ENCODE results near the gene NXPE4. TPM values are rescaled to one million over a fixed set of nuclear protein-coding genes. Genes with fewer than 3 reads are reported as not detected.
"Not testable (repeated sequence)": the region's sequence is repeated elsewhere in the genome, so short reads cannot be mapped to it uniquely, and the experiment has no call there.

Gene NXPE4
- total and polyA plus RNA-seq, 2 donors (not counting 1 experiment from before 2014, with no cell fraction given), result not detected

- no peak overlapping the region for H3K4me3 ChIP-seq (replicated peaks in 1 of 4; ENCODE audit: control extremely low read depth in 1 of 4, insufficient read depth in 1 of 4, low read depth in 3 of 4, low read length in 4 of 4)
- no peaks in the 10 kb centered on the region for H3K79me2 ChIP-seq (ENCODE audit: control insufficient read depth, insufficient read depth, low read length)
- no peak overlapping the region for H3K4me2 ChIP-seq (ENCODE audit: extremely low read depth, insufficient read depth, low read length)
- no peaks in the 10 kb centered on the region for H4K20me1 ChIP-seq (ENCODE audit: control insufficient read depth, extremely low read depth, insufficient read depth, low read length)
- H3K27me3 ChIP-seq (ENCODE audit: control insufficient read depth, insufficient read depth, low read length), result no peaks in the 10 kb centered on the region
- TF ChIP-seq EZH2 (IDR thresholded peaks at IDR 0.05; ENCODE audit: low read length, missing control alignments) (no peak), CTCF (conservative IDR thresholded peaks at IDR 0.05 in 1 of 2, IDR thresholded peaks at IDR 0.05 in 1 of 2; ENCODE audit: low read depth in 1 of 2, low read length in 2 of 2) (no peak)
- no peaks in the 10 kb centered on the region for H3K36me3 ChIP-seq (ENCODE audit: control insufficient read depth, insufficient read depth, low read length)
- no peak overlapping the region for H2AFZ ChIP-seq (ENCODE audit: low read length)
- H3K4me1 ChIP-seq (ENCODE audit: control insufficient read depth, extremely low read depth, insufficient read depth, low read length), result no peaks in the 10 kb centered on the region
- no peak for DNase-seq (ENCODE audit: low read depth in 2 of 2)
- H3K9me3 ChIP-seq (ENCODE audit: control insufficient read depth, insufficient read depth, low read depth, low read length), result no peaks in the 10 kb centered on the region
- H3K27ac ChIP-seq (ENCODE audit: insufficient read depth, low read length), result no peak overlapping the region
- H3K9ac ChIP-seq (ENCODE audit: insufficient read depth, low read length), result no peak overlapping the region
Observed at GRCh38 chr11:114607753-114608459, 12.3 kb upstream of the NXPE4 start.

- H4K20me1 ChIP-seq (ENCODE audit: control insufficient read depth, extremely low read depth, insufficient read depth, low read length); H3K9ac ChIP-seq (ENCODE audit: insufficient read depth, low read length); H3K4me1 ChIP-seq (ENCODE audit: control insufficient read depth, extremely low read depth, insufficient read depth, low read length); H3K27me3 ChIP-seq (ENCODE audit: control insufficient read depth, insufficient read depth, low read length); H3K9me3 ChIP-seq (ENCODE audit: control insufficient read depth, insufficient read depth, low read depth, low read length); H3K36me3 ChIP-seq (ENCODE audit: control insufficient read depth, insufficient read depth, low read length); H2AFZ ChIP-seq (ENCODE audit: low read length); H3K4me3 ChIP-seq (replicated peaks in 1 of 4; ENCODE audit: control extremely low read depth in 1 of 4, insufficient read depth in 1 of 4, low read depth in 3 of 4, low read length in 4 of 4); H3K79me2 ChIP-seq (ENCODE audit: control insufficient read depth, insufficient read depth, low read length); DNase-seq (ENCODE audit: low read depth in 2 of 2); H3K4me2 ChIP-seq (ENCODE audit: extremely low read depth, insufficient read depth, low read length); H3K27ac ChIP-seq (ENCODE audit: insufficient read depth, low read length): not testable (repeated sequence)
Observed at GRCh38 chr11:114606802-114607075, 11.2 kb upstream of the NXPE4 start.

DNA sequence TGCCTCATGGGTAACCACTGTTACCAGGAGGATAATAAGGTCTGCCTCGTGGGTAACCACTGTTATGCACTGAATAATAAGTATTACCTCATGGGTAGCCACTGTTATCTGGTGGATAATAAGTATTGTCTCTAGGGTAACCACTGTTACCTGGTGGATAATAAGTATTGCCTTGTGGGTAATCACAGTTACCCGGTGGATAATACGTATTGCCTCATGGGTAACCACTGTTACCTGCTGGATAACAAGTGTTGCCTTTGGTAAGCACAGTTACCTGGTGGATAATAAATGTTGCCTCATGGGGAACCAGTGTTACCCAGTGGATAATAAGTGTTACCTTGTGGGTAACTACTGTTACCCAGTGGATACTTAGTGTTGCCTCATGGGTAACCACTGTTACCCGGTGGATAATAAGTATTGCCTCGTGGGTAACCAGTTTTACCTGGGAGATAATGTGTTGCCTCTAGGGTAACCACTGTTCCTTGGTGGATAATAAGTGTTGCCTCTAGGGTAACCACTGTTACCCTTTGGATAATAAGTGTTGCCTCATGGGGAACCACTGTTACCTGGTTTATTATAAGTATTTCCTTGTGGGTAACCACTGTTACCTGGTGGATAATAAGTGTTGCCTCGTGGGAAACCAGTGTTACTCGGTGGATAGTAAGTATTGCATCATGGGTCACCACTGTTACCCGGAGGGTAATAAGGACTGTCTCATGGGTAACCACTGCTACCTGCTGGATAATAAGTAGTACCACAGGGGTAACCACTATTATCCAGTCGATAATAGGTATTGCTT is 10.6 kb upstream of the NXPE4 start:
- no peaks in the 10 kb centered on the region for H3K79me2 ChIP-seq (ENCODE audit: control insufficient read depth, insufficient read depth, low read length)
- H3K4me2 ChIP-seq (ENCODE audit: extremely low read depth, insufficient read depth, low read length), result no peak overlapping the region
- H4K20me1 ChIP-seq (ENCODE audit: control insufficient read depth, extremely low read depth, insufficient read depth, low read length), result no peaks in the 10 kb centered on the region
- H3K36me3 ChIP-seq (ENCODE audit: control insufficient read depth, insufficient read depth, low read length), result no peaks in the 10 kb centered on the region
- H3K27ac ChIP-seq (ENCODE audit: insufficient read depth, low read length), result no peak overlapping the region
- H2AFZ ChIP-seq (ENCODE audit: low read length), result no peak overlapping the region
- H3K9me3 ChIP-seq (ENCODE audit: control insufficient read depth, insufficient read depth, low read depth, low read length), result no peaks in the 10 kb centered on the region
- no peak overlapping the region for H3K9ac ChIP-seq (ENCODE audit: insufficient read depth, low read length)
- no peaks in the 10 kb centered on the region for H3K4me1 ChIP-seq (ENCODE audit: control insufficient read depth, extremely low read depth, insufficient read depth, low read length)
- H3K4me3 ChIP-seq (replicated peaks in 1 of 4; ENCODE audit: control extremely low read depth in 1 of 4, insufficient read depth in 1 of 4, low read depth in 3 of 4, low read length in 4 of 4), result no peak overlapping the region
- no peak for TF ChIP-seq CTCF (conservative IDR thresholded peaks at IDR 0.05 in 1 of 2, IDR thresholded peaks at IDR 0.05 in 1 of 2; ENCODE audit: low read depth in 1 of 2, low read length in 2 of 2)
- TF ChIP-seq EZH2 (IDR thresholded peaks at IDR 0.05; ENCODE audit: low read length, missing control alignments), result no peak
- H3K27me3 ChIP-seq (ENCODE audit: control insufficient read depth, insufficient read depth, low read length), result no peaks in the 10 kb centered on the region
- DNase-seq (ENCODE audit: low read depth in 2 of 2), result no peak

Data from fibroblast of lung (primary cell).